WTC11 (cell line): ENCODE measurements around the gene EHD4. TPM values are rescaled to one million over a fixed set of nuclear protein-coding genes. Genes with fewer than 3 reads are reported as not detected.

Source experiments
- ATAC-seq: fragments of 200-7000 bp; cut with Tn5 transposase; 2 replicates; pipeline ENCODE4 v1.10.0; 2021; ENCODE audit warnings: mild to moderate bottlenecking, moderate library complexity
- CTCF ChIA-PET: fragments of 300-600 bp; sonication (Branson Sonifier 250); formaldehyde crosslinking; loops from one replicate; lab custom pipeline; 2021; ENCODE audit warnings: antibody characterized with exemption; lab: Charles Lee
- POLR2A ChIA-PET: fragments of 350-600 bp; sonication (Branson Sonifier 250); formaldehyde crosslinking; loops from one replicate; lab custom pipeline; 2021; ENCODE audit warnings: antibody characterized with exemption; lab: Charles Lee
- DNase-seq: peaks from one replicate; pipeline ENCODE4 v3.0.0; 2021; ENCODE audit warnings: low spot score
- H3K27ac Mint-ChIP-seq: 2 replicates; pipeline ENCODE4 v1.8.0; 2021; ENCODE audit warnings: mixed read lengths
- H3K27me3 Mint-ChIP-seq: 2 replicates; pipeline ENCODE4 v1.8.0; 2021; ENCODE audit warnings: low read depth, mild to moderate bottlenecking, moderate library complexity, mixed read lengths
- H3K36me3 Mint-ChIP-seq: 2 replicates; pipeline ENCODE4 v1.8.0; 2021; ENCODE audit warnings: mixed read lengths
- H3K4me1 Mint-ChIP-seq: 2 replicates; pipeline ENCODE4 v1.8.0; 2022; ENCODE audit warnings: mixed read lengths
- H3K4me3 Mint-ChIP-seq: 2 replicates; pipeline ENCODE4 v1.8.0; 2021; ENCODE audit warnings: mild to moderate bottlenecking, moderate library complexity, mixed read lengths
- H3K9me3 Mint-ChIP-seq: 2 replicates; pipeline ENCODE4 v1.8.0; 2021; ENCODE audit warnings: mixed read lengths
- CBFB ChIP-seq: sonication (generic); formaldehyde crosslinking; IDR thresholded peaks from 2 replicates; pipeline ENCODE4 v1.8.1; 2022; ENCODE audit warnings: mild to moderate bottlenecking, low read depth, missing genetic modification reagents
- CDX4 ChIP-seq: fragments of 250-450 bp; sonication (Bioruptor Pico); IDR thresholded peaks from 2 replicates; pipeline ENCODE4 v1.9.0; 2021; ENCODE audit warnings: moderate library complexity, mild to moderate bottlenecking, inconsistent platforms, borderline replicate concordance
- ESRRA ChIP-seq: sonication (generic); formaldehyde crosslinking; IDR thresholded peaks from 2 replicates; pipeline ENCODE4 v1.8.1; 2022; ENCODE audit warnings: mild to moderate bottlenecking, missing genetic modification reagents, borderline replicate concordance
- GRHL2 ChIP-seq: fragments of 250-450 bp; sonication (Bioruptor Pico); IDR thresholded peaks from 2 replicates; pipeline ENCODE4 v1.8.0; 2022; ENCODE audit warnings: mild to moderate bottlenecking, moderate library complexity; ENCODE audit not compliant: insufficient replicate concordance, severe bottlenecking
- IRF2 ChIP-seq: sonication (generic); formaldehyde crosslinking; IDR thresholded peaks from 2 replicates; pipeline ENCODE4 v1.8.0; 2022; ENCODE audit warnings: low read depth, missing genetic modification reagents, borderline replicate concordance
- JUN ChIP-seq: sonication (generic); formaldehyde crosslinking; IDR thresholded peaks from 2 replicates; pipeline ENCODE4 v1.8.0; 2023; ENCODE audit warnings: mild to moderate bottlenecking, missing genetic modification reagents
- NR2C2 ChIP-seq: sonication (generic); formaldehyde crosslinking; IDR thresholded peaks from 2 replicates; pipeline ENCODE4 v1.8.0; 2022; ENCODE audit warnings: mild to moderate bottlenecking, missing genetic modification reagents
- NR3C1 ChIP-seq: sonication (generic); formaldehyde crosslinking; conservative IDR thresholded peaks from 2 replicates; pipeline ENCODE4 v1.8.1; 2023; ENCODE audit warnings: low read depth, mild to moderate bottlenecking, missing genetic modification reagents
- PRRX2 ChIP-seq: fragments of 250-450 bp; sonication (Bioruptor Pico); IDR thresholded peaks from 2 replicates; pipeline ENCODE4 v1.8.0; 2021; ENCODE audit warnings: mild to moderate bottlenecking
- SMAD4 ChIP-seq: sonication (generic); formaldehyde crosslinking; IDR thresholded peaks from 2 replicates; pipeline ENCODE4 v1.8.0; 2022; ENCODE audit warnings: mild to moderate bottlenecking, missing genetic modification reagents
- TEAD1 ChIP-seq: sonication (generic); formaldehyde crosslinking; IDR thresholded peaks from 2 replicates; pipeline ENCODE4 v1.8.0; 2022; ENCODE audit warnings: mild to moderate bottlenecking, missing genetic modification reagents
- ZBTB43 ChIP-seq: sonication (generic); formaldehyde crosslinking; IDR thresholded peaks from 2 replicates; pipeline ENCODE4 v1.8.1; 2023; ENCODE audit warnings: mild to moderate bottlenecking, missing genetic modification reagents
- ZNF219 ChIP-seq: sonication (generic); formaldehyde crosslinking; IDR thresholded peaks from 2 replicates; pipeline ENCODE4 v1.8.0; 2023; ENCODE audit warnings: missing genetic modification reagents, mild to moderate bottlenecking, borderline replicate concordance
- ZNF416 ChIP-seq: fragments of 250-450 bp; sonication (Bioruptor Pico); IDR thresholded peaks from 2 replicates; pipeline ENCODE4 v1.9.0; 2021; ENCODE audit warnings: mild to moderate bottlenecking, inconsistent platforms
- ZNF512 ChIP-seq: sonication (generic); formaldehyde crosslinking; IDR thresholded peaks from 2 replicates; pipeline ENCODE4 v1.8.1; 2022; ENCODE audit warnings: missing genetic modification reagents, borderline replicate concordance
- total RNA-seq: library from RNA; stranded (reverse); gene quantifications from 3 replicates; pipeline ENCODE4 v1.2.3, GENCODE V29; 2021
- TF ChIP-seq, protein P1 (sequence below): fragments of 250-450 bp; sonication (Bioruptor Pico); IDR thresholded peaks from 2 replicates; pipeline ENCODE4 v1.9.0; 2021; ENCODE audit warnings: mild to moderate bottlenecking, borderline replicate concordance
- TF ChIP-seq, protein P2 (sequence below): fragments of 250-450 bp; sonication (Bioruptor Pico); IDR thresholded peaks from 2 replicates; pipeline ENCODE4 v1.8.0; 2021; ENCODE audit warnings: mild to moderate bottlenecking
- TF ChIP-seq, protein P3 (sequence below): sonication (generic); formaldehyde crosslinking; IDR thresholded peaks from 2 replicates; pipeline ENCODE4 v1.8.0; 2023; ENCODE audit warnings: mild to moderate bottlenecking, missing genetic modification reagents
- TF ChIP-seq, protein P4 (sequence below): fragments of 250-450 bp; sonication (Bioruptor Pico); IDR thresholded peaks from 2 replicates; pipeline ENCODE4 v2.1.2; 2022; ENCODE audit warnings: mild to moderate bottlenecking, moderate library complexity

Gene EHD4
- total RNA-seq, 1 experiment from 2014 or later, result 23.9 TPM

DNA sequence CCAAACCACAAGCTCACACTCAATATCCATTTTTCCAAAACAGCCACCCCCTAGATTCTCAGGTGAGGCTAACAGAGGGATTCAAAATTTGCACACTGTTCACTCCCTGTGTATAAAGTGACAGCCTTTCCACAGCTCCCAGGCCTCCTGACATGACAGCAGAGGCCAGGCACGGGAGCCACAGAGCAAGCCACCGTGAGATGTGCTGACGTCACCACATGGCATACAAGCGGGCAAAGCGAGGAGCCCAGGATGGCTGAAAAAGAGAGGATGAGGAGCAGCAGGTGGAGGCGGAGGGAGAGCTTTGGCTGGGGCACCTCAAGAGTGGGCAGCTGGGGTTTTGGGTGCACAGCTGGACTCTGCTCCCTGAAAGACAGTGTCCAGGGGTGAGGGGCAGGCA, 27.1 kb downstream of the EHD4 start (continued):
- TF ChIP-seq, protein P1, sequence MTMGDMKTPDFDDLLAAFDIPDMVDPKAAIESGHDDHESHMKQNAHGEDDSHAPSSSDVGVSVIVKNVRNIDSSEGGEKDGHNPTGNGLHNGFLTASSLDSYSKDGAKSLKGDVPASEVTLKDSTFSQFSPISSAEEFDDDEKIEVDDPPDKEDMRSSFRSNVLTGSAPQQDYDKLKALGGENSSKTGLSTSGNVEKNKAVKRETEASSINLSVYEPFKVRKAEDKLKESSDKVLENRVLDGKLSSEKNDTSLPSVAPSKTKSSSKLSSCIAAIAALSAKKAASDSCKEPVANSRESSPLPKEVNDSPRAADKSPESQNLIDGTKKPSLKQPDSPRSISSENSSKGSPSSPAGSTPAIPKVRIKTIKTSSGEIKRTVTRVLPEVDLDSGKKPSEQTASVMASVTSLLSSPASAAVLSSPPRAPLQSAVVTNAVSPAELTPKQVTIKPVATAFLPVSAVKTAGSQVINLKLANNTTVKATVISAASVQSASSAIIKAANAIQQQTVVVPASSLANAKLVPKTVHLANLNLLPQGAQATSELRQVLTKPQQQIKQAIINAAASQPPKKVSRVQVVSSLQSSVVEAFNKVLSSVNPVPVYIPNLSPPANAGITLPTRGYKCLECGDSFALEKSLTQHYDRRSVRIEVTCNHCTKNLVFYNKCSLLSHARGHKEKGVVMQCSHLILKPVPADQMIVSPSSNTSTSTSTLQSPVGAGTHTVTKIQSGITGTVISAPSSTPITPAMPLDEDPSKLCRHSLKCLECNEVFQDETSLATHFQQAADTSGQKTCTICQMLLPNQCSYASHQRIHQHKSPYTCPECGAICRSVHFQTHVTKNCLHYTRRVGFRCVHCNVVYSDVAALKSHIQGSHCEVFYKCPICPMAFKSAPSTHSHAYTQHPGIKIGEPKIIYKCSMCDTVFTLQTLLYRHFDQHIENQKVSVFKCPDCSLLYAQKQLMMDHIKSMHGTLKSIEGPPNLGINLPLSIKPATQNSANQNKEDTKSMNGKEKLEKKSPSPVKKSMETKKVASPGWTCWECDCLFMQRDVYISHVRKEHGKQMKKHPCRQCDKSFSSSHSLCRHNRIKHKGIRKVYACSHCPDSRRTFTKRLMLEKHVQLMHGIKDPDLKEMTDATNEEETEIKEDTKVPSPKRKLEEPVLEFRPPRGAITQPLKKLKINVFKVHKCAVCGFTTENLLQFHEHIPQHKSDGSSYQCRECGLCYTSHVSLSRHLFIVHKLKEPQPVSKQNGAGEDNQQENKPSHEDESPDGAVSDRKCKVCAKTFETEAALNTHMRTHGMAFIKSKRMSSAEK (CRISPR knock-in tag), result no peak
- TF ChIP-seq ESRRA, result no peak
- no peak for TF ChIP-seq NR3C1 (CRISPR knock-in tag)
- no peak for TF ChIP-seq CDX4 (CRISPR knock-in tag)
- TF ChIP-seq TEAD1, result no peak
- TF ChIP-seq ZBTB43 (CRISPR knock-in tag), result no peak
- TF ChIP-seq JUN (CRISPR knock-in tag), result no peak
- no peak for TF ChIP-seq ZNF512 (CRISPR knock-in tag)
- TF ChIP-seq IRF2 (CRISPR knock-in tag), result no peak
- TF ChIP-seq, all 79 proteins: peak for 0

DNA sequence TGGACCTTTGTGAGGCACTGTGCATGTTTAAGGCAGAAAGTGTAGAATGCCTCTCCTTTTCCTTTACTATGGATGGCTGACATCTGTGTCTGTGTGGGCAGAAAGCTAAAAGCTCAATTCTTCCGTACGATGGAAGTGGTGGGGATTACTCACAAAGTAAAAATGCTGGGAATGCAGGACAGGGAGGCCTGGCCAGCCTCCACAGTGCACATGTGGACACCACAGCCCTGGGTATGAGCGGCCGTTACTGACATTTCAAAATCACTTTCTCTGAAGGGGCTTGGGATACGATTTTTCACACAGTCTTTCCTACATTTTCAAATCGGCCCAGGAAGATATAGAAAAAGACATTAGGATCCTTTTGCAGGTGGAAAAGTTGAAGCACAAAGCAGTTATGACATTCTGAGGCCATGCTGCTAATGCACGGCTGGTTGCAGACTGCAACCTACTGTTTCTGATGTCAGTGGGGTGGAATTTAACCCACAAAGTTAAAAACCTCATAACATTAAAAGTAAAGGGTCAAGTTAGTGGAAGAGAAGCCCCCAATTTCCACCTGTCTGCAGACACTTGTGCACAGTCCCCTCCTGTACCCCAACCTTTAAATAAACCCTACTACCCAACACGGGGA, 27.9 kb downstream of the EHD4 start:
- Mint-ChIP-seq H3K36me3 (peaks cover 19% of the 10 kb centered on the region), H3K4me1 (peaks cover 6% of the 10 kb centered on the region; the same call in 1 of the 2 replicates), H3K27ac (peak overlapping the region; percentile 54), H3K27me3 (no peaks in the 10 kb centered on the region), H3K4me3 (no peak overlapping the region), H3K9me3 (no peaks in the 10 kb centered on the region)
- ChIA-PET POLR2A (no interaction called here), CTCF (interaction anchor here (0.6 to 0.7 kb wide), 2 partner anchors 11 to 28 kb away, joined by 3 read pairs; partner anchors contain the start of gene EHD4)
- TF ChIP-seq CBFB (CRISPR knock-in tag), result no peak
- TF ChIP-seq, protein P2, sequence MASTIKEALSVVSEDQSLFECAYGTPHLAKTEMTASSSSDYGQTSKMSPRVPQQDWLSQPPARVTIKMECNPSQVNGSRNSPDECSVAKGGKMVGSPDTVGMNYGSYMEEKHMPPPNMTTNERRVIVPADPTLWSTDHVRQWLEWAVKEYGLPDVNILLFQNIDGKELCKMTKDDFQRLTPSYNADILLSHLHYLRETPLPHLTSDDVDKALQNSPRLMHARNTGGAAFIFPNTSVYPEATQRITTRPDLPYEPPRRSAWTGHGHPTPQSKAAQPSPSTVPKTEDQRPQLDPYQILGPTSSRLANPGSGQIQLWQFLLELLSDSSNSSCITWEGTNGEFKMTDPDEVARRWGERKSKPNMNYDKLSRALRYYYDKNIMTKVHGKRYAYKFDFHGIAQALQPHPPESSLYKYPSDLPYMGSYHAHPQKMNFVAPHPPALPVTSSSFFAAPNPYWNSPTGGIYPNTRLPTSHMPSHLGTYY (CRISPR knock-in tag), result no peak
- no peak for TF ChIP-seq NR2C2 (CRISPR knock-in tag)
- TF ChIP-seq, protein P3, sequence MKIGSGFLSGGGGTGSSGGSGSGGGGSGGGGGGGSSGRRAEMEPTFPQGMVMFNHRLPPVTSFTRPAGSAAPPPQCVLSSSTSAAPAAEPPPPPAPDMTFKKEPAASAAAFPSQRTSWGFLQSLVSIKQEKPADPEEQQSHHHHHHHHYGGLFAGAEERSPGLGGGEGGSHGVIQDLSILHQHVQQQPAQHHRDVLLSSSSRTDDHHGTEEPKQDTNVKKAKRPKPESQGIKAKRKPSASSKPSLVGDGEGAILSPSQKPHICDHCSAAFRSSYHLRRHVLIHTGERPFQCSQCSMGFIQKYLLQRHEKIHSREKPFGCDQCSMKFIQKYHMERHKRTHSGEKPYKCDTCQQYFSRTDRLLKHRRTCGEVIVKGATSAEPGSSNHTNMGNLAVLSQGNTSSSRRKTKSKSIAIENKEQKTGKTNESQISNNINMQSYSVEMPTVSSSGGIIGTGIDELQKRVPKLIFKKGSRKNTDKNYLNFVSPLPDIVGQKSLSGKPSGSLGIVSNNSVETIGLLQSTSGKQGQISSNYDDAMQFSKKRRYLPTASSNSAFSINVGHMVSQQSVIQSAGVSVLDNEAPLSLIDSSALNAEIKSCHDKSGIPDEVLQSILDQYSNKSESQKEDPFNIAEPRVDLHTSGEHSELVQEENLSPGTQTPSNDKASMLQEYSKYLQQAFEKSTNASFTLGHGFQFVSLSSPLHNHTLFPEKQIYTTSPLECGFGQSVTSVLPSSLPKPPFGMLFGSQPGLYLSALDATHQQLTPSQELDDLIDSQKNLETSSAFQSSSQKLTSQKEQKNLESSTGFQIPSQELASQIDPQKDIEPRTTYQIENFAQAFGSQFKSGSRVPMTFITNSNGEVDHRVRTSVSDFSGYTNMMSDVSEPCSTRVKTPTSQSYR (CRISPR knock-in tag), result no peak
- TF ChIP-seq PRRX2 (CRISPR knock-in tag), result no peak
- no peak for TF ChIP-seq GRHL2
- TF ChIP-seq CDX4 (CRISPR knock-in tag), result no peak
- no peak for TF ChIP-seq ZNF416 (CRISPR knock-in tag)
- TF ChIP-seq ZNF219, result no peak
- TF ChIP-seq, protein P4, sequence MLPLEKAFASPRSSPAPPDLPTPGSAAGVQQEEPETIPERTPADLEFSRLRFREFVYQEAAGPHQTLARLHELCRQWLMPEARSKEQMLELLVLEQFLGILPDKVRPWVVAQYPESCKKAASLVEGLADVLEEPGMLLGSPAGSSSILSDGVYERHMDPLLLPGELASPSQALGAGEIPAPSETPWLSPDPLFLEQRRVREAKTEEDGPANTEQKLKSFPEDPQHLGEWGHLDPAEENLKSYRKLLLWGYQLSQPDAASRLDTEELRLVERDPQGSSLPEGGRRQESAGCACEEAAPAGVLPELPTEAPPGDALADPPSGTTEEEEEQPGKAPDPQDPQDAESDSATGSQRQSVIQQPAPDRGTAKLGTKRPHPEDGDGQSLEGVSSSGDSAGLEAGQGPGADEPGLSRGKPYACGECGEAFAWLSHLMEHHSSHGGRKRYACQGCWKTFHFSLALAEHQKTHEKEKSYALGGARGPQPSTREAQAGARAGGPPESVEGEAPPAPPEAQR, result no peak
- no peak for TF ChIP-seq SMAD4
- DNase-seq (no peak), ATAC-seq (no peak)
